ENCODE measurements around the gene PPFIBP1.

Gene PPFIBP1

DNA sequence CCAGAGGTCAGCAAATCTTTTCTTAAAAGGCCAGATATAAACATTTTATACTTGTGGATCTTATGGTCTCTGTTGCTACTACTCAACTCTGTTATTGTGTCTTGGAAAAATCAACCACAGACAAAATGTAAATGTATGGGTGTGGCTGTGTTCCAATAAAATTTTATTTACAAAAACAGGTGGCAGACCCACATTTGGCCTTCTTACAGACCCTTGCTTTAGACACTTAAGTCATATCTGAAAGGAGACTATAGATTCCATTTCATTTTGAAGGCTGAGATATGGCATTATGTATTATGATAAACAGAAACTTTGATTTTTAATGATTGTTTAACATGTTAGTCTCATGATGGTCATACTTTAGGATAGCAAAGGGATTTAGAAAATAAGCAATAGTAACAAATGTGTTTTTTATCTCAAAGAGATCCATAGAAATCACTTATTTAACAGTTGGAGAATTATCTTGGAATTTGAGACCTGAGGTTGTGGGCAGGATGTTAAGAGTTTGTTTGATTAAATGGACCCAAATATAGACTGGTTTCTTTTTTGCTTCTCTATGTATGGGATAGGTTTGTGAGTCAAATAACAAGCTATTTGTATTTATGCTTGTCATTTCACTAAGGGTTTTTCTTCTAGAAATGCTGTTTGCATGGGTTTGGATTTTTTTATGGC, 51.2 kb downstream of the PPFIBP1 start:
- H3K79me2 ChIP-seq (ENCODE audit: low read length), result no peaks in the 10 kb centered on the region
- no peaks in the 10 kb centered on the region for H3F3A ChIP-seq (ENCODE audit: insufficient read depth, low read length)
- no peak overlapping the region for H3K27ac ChIP-seq (ENCODE audit: low read length)
- H3K9me2 ChIP-seq (replicated peaks; ENCODE audit: insufficient read depth, low read length), result no peaks in the 10 kb centered on the region
- H3K36me3 ChIP-seq (replicated peaks; ENCODE audit: insufficient read depth, low read length), result no peaks in the 10 kb centered on the region
- no peaks in the 10 kb centered on the region for H4K20me1 ChIP-seq (ENCODE audit: insufficient read depth, low read length)
- H3K4me1 ChIP-seq (ENCODE audit: low read length), result no peaks in the 10 kb centered on the region; the same call in 1 of the 2 replicates
- H2AFZ ChIP-seq (ENCODE audit: low read length), result no peak overlapping the region
- peak overlapping the region; percentile 17 for H3K4me2 ChIP-seq (ENCODE audit: low read depth, low read length)
- H3K27me3 ChIP-seq (replicated peaks; ENCODE audit: insufficient read depth, low read length), result no peaks in the 10 kb centered on the region
- H3K9me3 ChIP-seq (replicated peaks; ENCODE audit: insufficient read depth, low read length), result no peaks in the 10 kb centered on the region
- H3K9ac ChIP-seq (ENCODE audit: low read length), result no peak overlapping the region
- TF ChIP-seq EZH2phosphoT487 (IDR thresholded peaks at IDR 0.05; ENCODE audit: low read length) (no peak), EZH2 (optimal IDR thresholded peaks at IDR 0.05; ENCODE audit: low read depth, low read length) (no peak)
- TF ChIP-seq, protein P1, sequence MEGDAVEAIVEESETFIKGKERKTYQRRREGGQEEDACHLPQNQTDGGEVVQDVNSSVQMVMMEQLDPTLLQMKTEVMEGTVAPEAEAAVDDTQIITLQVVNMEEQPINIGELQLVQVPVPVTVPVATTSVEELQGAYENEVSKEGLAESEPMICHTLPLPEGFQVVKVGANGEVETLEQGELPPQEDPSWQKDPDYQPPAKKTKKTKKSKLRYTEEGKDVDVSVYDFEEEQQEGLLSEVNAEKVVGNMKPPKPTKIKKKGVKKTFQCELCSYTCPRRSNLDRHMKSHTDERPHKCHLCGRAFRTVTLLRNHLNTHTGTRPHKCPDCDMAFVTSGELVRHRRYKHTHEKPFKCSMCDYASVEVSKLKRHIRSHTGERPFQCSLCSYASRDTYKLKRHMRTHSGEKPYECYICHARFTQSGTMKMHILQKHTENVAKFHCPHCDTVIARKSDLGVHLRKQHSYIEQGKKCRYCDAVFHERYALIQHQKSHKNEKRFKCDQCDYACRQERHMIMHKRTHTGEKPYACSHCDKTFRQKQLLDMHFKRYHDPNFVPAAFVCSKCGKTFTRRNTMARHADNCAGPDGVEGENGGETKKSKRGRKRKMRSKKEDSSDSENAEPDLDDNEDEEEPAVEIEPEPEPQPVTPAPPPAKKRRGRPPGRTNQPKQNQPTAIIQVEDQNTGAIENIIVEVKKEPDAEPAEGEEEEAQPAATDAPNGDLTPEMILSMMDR (IDR thresholded peaks at IDR 0.05; ENCODE audit: low read length), result no peak
- no peak overlapping the region for H3K4me3 ChIP-seq (ENCODE audit: low read length)
- DNase-seq, result no peak

GRCh38 chr12:27575762-27576118, 51.7 kb downstream of the PPFIBP1 start:
- TF ChIP-seq, protein P1 (IDR thresholded peaks at IDR 0.05; ENCODE audit: low read length), result no peak
- no peak for TF ChIP-seq EZH2 (optimal IDR thresholded peaks at IDR 0.05; ENCODE audit: low read depth, low read length)
- TF ChIP-seq EZH2phosphoT487 (IDR thresholded peaks at IDR 0.05; ENCODE audit: low read length), result no peak
- Histone ChIP-seq H3K27ac (ENCODE audit: low read length) (no peak overlapping the region), H3F3A (ENCODE audit: insufficient read depth, low read length) (no peaks in the 10 kb centered on the region), H3K36me3 (replicated peaks; ENCODE audit: insufficient read depth, low read length) (no peaks in the 10 kb centered on the region), H3K27me3 (replicated peaks; ENCODE audit: insufficient read depth, low read length) (no peaks in the 10 kb centered on the region), H3K4me2 (ENCODE audit: low read depth, low read length) (peak overlapping the region; percentile 17), H3K79me2 (ENCODE audit: low read length) (no peaks in the 10 kb centered on the region), H4K20me1 (ENCODE audit: insufficient read depth, low read length) (no peaks in the 10 kb centered on the region), H3K9me3 (replicated peaks; ENCODE audit: insufficient read depth, low read length) (no peaks in the 10 kb centered on the region), H3K9ac (ENCODE audit: low read length) (no peak overlapping the region), H3K9me2 (replicated peaks; ENCODE audit: insufficient read depth, low read length) (no peaks in the 10 kb centered on the region), H3K4me3 (ENCODE audit: low read length) (no peak overlapping the region), H2AFZ (ENCODE audit: low read length) (no peak overlapping the region), H3K4me1 (ENCODE audit: low read length) (no peaks in the 10 kb centered on the region; the same call in 1 of the 2 replicates)
- DNase-seq, result no peak

DNA sequence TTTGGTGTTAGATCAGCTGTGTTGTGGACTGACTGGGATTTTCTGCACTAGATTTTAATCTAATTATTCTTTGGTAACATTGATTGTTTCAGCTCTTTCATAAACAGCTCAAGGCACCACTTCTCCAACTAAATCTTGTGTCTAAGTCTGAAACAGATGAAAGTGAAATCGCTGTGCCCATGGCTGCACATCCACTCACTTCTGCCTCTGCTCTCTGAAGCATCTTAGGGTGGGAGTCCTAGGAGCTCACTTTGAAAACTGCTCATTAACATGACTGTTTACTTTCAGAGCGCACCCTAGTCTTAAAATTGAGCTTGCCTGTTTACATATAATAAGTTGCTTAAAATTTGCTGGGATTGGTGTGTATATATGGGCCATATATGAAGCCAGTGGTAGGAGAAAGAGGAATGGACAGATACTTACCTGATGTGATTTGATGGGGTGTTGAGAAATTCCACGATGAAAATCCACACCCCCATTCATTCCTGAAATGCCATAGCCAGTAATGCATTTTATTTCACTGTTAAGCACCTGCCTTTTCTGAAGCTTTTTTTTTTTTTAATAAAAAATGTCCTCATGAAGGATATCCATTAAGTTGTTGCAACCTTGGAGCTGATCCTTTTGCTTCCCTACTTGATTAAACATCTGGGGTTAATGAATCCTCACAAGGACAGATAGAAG, 52.8 kb downstream of the PPFIBP1 start:
- H3K9ac ChIP-seq (ENCODE audit: low read length), result no peak overlapping the region
- no peak overlapping the region for H3K4me2 ChIP-seq (ENCODE audit: low read depth, low read length)
- no peaks in the 10 kb centered on the region for H4K20me1 ChIP-seq (ENCODE audit: insufficient read depth, low read length)
- H3K4me1 ChIP-seq (ENCODE audit: low read length), result no peaks in the 10 kb centered on the region; the same call in 1 of the 2 replicates
- no peak overlapping the region for H3K4me3 ChIP-seq (ENCODE audit: low read length)
- no peak overlapping the region for H2AFZ ChIP-seq (ENCODE audit: low read length)
- H3K27ac ChIP-seq (ENCODE audit: low read length), result no peak overlapping the region
- H3K9me3 ChIP-seq (replicated peaks; ENCODE audit: insufficient read depth, low read length), result no peaks in the 10 kb centered on the region
- DNase-seq, result no peak
- no peaks in the 10 kb centered on the region for H3K79me2 ChIP-seq (ENCODE audit: low read length)
- no peaks in the 10 kb centered on the region for H3F3A ChIP-seq (ENCODE audit: insufficient read depth, low read length)
- TF ChIP-seq EZH2 (optimal IDR thresholded peaks at IDR 0.05; ENCODE audit: low read depth, low read length) (no peak), EZH2phosphoT487 (IDR thresholded peaks at IDR 0.05; ENCODE audit: low read length) (no peak)
- TF ChIP-seq, protein P1 (IDR thresholded peaks at IDR 0.05; ENCODE audit: low read length), result no peak
- no peaks in the 10 kb centered on the region for H3K9me2 ChIP-seq (replicated peaks; ENCODE audit: insufficient read depth, low read length)
- H3K36me3 ChIP-seq (replicated peaks; ENCODE audit: insufficient read depth, low read length), result no peaks in the 10 kb centered on the region
- H3K27me3 ChIP-seq (replicated peaks; ENCODE audit: insufficient read depth, low read length), result no peaks in the 10 kb centered on the region

All from MM.1S (cell line).